K562 (cell line): ENCODE data around the gene PASD1. TPM values are rescaled to one million over a fixed set of nuclear protein-coding genes. Genes with fewer than 3 reads are reported as not detected.
A peak's percentile ranks its signal among the peaks of the same experiment; 100 is the strongest.

ENCODE experiments used
- HLTF ChIP-seq: fragments of 450-650 bp; IDR thresholded peaks from 2 replicates; pipeline ENCODE4 v1.6.1; 2016
- MAFG ChIP-seq: fragments of 450-650 bp; conservative IDR thresholded peaks from 2 replicates; pipeline ENCODE4 v1.6.1; 2016; ENCODE audit warnings: missing genetic modification characterization, missing compliant biosample characterization
- NFIX ChIP-seq: fragments of 250-450 bp; sonication (Bioruptor Pico); IDR thresholded peaks from 2 replicates; pipeline ENCODE4 v1.4.0; 2020; ENCODE audit warnings: low read depth, mild to moderate bottlenecking, moderate library complexity
- ZNF79 ChIP-seq: fragments of 250-450 bp; sonication (Bioruptor Pico); IDR thresholded peaks from 2 replicates; pipeline ENCODE4 v1.4.0; 2020; ENCODE audit warnings: low read depth, mild to moderate bottlenecking, moderate library complexity
- polyA plus RNA-seq, 8 experiments: library from polyadenylated mRNA; depleted of rRNA in 4 of 8; stranded (reverse) in 5 of 8; unstranded in 3 of 8; fragments of >200 nt; fragmentation: Nextera tagmentation in 2 of 8; fragmentation: Illumina TruSeq in 1 of 8; extraction: Ambion mirVana in 2 of 8; extraction: Trizol in 1 of 8; gene quantifications; 2 replicates each; pipeline versions ENCODE4 v1.2.1 to v1.2.3, GENCODE V29; 2011 to 2014; ENCODE audit warnings: inconsistent platforms in 1 of 8, missing spikeins in 1 of 8
- total RNA-seq, 7 experiments: library from RNA; depleted of rRNA in 6 of 7; stranded (reverse); fragments of >200 nt in 6 of 7; fragmentation: Illumina TruSeq in 2 of 7; extraction: Trizol in 2 of 7; gene quantifications; 2 replicates each; pipeline versions ENCODE4 v1.2.1 to v1.2.3, GENCODE V29; 2011 to 2021; ENCODE audit warnings: low replicate concordance in 1 of 7
- TF ChIP-seq, protein P1 (sequence below), 2 experiments: fragments of 150-350 bp in 1 of 2; IDR thresholded peaks; 2 replicates each; pipeline ENCODE4 v1.6.1; 2012 to 2016; ENCODE audit warnings: low read depth in 2 of 2, low read length in 2 of 2, mild to moderate bottlenecking in 1 of 2, moderate library complexity in 1 of 2
- TF ChIP-seq, protein P2 (sequence below): fragments of 450-650 bp; IDR thresholded peaks from 2 replicates; pipeline ENCODE4 v1.6.1; 2016; ENCODE audit warnings: low read depth
- TF ChIP-seq, protein P3 (sequence below): fragments of 150-350 bp; IDR thresholded peaks from 2 replicates; pipeline ENCODE4 v1.6.1; 2014; ENCODE audit warnings: low read depth, mild to moderate bottlenecking, low read length, borderline replicate concordance
- TF ChIP-seq, protein P4 (sequence below): fragments of 450-650 bp; formaldehyde crosslinking; IDR thresholded peaks from 2 replicates; pipeline ENCODE4 v1.4.0; 2020; ENCODE audit warnings: mild to moderate bottlenecking

PASD1 gene
- total and polyA plus RNA-seq, 9 of the 15 experiments (the other 6 are each of a cell fraction or from before 2014, with no cell fraction given) = 1.7 to 12.8 (median 9.6) TPM

DNA sequence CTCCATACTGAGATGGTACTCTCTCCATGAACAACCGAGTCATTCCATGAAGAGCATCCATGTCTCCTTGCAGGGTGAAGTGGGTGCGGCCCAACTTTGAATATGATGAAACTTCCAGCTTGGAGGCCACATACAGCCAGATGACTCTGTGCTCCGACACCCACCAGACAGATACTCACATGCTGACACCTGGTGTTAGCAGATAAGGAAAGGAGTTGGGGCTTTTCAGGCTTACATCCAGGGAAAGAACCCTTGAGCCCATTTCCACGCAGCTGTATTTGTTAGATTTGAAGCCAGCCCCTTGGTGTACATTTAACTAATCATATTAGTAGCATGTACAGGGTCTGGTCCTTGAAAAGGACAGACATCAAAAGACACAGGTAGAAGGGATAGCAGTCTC is 69.7 kb downstream of the PASD1 start (continued):
- TF ChIP-seq, protein P1, sequence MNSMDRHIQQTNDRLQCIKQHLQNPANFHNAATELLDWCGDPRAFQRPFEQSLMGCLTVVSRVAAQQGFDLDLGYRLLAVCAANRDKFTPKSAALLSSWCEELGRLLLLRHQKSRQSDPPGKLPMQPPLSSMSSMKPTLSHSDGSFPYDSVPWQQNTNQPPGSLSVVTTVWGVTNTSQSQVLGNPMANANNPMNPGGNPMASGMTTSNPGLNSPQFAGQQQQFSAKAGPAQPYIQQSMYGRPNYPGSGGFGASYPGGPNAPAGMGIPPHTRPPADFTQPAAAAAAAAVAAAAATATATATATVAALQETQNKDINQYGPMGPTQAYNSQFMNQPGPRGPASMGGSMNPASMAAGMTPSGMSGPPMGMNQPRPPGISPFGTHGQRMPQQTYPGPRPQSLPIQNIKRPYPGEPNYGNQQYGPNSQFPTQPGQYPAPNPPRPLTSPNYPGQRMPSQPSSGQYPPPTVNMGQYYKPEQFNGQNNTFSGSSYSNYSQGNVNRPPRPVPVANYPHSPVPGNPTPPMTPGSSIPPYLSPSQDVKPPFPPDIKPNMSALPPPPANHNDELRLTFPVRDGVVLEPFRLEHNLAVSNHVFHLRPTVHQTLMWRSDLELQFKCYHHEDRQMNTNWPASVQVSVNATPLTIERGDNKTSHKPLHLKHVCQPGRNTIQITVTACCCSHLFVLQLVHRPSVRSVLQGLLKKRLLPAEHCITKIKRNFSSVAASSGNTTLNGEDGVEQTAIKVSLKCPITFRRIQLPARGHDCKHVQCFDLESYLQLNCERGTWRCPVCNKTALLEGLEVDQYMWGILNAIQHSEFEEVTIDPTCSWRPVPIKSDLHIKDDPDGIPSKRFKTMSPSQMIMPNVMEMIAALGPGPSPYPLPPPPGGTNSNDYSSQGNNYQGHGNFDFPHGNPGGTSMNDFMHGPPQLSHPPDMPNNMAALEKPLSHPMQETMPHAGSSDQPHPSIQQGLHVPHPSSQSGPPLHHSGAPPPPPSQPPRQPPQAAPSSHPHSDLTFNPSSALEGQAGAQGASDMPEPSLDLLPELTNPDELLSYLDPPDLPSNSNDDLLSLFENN (IDR thresholded peaks at IDR 0.05; ENCODE audit: low read depth in 2 of 2, low read length in 2 of 2) = peak in 1 of 2 experiments; percentile 80; a peak in 2 of 4 replicates
- TF ChIP-seq HLTF (no peak), ZNF79 (no peak), NFIX (no peak), MAFG (tag) (no peak; the same call in 1 of the 2 replicates)
- TF ChIP-seq, protein P2, sequence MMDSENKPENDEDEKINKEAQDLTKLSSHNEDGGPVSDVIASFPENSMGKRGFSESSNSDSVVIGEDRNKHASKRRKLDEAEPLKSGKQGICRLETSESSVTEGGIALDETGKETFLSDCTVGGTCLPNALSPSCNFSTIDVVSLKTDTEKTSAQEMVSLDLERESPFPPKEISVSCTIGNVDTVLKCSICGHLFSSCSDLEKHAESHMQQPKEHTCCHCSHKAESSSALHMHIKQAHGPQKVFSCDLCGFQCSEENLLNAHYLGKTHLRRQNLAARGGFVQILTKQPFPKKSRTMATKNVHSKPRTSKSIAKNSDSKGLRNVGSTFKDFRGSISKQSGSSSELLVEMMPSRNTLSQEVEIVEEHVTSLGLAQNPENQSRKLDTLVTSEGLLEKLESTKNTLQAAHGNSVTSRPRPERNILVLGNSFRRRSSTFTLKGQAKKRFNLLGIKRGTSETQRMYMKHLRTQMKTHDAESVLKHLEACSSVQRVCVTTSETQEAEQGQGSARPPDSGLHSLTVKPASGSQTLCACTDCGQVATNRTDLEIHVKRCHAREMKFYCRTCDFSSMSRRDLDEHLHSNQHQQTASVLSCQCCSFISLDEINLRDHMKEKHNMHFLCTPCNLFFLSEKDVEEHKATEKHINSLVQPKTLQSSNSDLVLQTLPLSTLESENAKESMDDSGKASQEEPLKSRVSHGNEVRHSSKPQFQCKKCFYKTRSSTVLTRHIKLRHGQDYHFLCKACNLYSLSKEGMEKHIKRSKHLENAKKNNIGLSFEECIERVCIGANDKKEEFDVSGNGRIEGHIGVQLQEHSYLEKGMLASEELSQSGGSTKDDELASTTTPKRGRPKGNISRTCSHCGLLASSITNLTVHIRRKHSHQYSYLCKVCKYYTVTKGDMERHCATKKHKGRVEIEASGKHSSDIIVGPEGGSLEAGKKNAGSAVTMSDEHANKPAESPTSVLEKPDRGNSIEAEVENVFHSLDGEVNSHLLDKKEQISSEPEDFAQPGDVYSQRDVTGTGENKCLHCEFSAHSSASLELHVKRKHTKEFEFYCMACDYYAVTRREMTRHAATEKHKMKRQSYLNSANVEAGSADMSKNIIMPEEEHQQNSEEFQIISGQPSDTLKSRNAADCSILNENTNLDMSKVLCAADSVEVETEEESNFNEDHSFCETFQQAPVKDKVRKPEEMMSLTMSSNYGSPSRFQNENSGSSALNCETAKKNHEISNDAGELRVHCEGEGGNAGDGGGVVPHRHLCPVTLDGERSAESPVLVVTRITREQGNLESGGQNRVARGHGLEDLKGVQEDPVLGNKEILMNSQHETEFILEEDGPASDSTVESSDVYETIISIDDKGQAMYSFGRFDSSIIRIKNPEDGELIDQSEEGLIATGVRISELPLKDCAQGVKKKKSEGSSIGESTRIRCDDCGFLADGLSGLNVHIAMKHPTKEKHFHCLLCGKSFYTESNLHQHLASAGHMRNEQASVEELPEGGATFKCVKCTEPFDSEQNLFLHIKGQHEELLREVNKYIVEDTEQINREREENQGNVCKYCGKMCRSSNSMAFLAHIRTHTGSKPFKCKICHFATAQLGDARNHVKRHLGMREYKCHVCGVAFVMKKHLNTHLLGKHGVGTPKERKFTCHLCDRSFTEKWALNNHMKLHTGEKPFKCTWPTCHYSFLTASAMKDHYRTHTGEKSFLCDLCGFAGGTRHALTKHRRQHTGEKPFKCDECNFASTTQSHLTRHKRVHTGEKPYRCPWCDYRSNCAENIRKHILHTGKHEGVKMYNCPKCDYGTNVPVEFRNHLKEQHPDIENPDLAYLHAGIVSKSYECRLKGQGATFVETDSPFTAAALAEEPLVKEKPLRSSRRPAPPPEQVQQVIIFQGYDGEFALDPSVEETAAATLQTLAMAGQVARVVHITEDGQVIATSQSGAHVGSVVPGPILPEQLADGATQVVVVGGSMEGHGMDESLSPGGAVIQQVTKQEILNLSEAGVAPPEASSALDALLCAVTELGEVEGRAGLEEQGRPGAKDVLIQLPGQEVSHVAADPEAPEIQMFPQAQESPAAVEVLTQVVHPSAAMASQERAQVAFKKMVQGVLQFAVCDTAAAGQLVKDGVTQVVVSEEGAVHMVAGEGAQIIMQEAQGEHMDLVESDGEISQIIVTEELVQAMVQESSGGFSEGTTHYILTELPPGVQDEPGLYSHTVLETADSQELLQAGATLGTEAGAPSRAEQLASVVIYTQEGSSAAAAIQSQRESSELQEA = no peak
- TF ChIP-seq, protein P3, sequence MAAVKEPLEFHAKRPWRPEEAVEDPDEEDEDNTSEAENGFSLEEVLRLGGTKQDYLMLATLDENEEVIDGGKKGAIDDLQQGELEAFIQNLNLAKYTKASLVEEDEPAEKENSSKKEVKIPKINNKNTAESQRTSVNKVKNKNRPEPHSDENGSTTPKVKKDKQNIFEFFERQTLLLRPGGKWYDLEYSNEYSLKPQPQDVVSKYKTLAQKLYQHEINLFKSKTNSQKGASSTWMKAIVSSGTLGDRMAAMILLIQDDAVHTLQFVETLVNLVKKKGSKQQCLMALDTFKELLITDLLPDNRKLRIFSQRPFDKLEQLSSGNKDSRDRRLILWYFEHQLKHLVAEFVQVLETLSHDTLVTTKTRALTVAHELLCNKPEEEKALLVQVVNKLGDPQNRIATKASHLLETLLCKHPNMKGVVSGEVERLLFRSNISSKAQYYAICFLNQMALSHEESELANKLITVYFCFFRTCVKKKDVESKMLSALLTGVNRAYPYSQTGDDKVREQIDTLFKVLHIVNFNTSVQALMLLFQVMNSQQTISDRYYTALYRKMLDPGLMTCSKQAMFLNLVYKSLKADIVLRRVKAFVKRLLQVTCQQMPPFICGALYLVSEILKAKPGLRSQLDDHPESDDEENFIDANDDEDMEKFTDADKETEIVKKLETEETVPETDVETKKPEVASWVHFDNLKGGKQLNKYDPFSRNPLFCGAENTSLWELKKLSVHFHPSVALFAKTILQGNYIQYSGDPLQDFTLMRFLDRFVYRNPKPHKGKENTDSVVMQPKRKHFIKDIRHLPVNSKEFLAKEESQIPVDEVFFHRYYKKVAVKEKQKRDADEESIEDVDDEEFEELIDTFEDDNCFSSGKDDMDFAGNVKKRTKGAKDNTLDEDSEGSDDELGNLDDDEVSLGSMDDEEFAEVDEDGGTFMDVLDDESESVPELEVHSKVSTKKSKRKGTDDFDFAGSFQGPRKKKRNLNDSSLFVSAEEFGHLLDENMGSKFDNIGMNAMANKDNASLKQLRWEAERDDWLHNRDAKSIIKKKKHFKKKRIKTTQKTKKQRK = no peak
- TF ChIP-seq, protein P4, sequence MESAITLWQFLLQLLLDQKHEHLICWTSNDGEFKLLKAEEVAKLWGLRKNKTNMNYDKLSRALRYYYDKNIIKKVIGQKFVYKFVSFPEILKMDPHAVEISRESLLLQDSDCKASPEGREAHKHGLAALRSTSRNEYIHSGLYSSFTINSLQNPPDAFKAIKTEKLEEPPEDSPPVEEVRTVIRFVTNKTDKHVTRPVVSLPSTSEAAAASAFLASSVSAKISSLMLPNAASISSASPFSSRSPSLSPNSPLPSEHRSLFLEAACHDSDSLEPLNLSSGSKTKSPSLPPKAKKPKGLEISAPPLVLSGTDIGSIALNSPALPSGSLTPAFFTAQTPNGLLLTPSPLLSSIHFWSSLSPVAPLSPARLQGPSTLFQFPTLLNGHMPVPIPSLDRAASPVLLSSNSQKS (CRISPR knock-in tag) = no peak
